Measurements from ENCODE around the gene VPS52.

VPS52 gene

GRCh38 chr6:33301877-33302276 lies 30.2 kb upstream of the VPS52 start:
- H3K27ac ChIP-seq (replicated peaks), result no peak overlapping the region
- H3K4me3 ChIP-seq (replicated peaks; ENCODE audit: insufficient read depth, low read length), result no peak overlapping the region
- DNase-seq (ENCODE audit: low read depth in 1 of 2, low spot score in 1 of 2), result no peak
- no peak for TF ChIP-seq GABPA (IDR thresholded peaks at IDR 0.05; ENCODE audit: low read depth)
- no peak for TF ChIP-seq SPI1 (IDR thresholded peaks at IDR 0.05; ENCODE audit: borderline replicate concordance, low read depth)
- no peak for TF ChIP-seq REST (IDR thresholded peaks at IDR 0.05; ENCODE audit: insufficient replicate concordance, low read depth)
- TF ChIP-seq POLR2AphosphoS5 (IDR thresholded peaks at IDR 0.05; ENCODE audit: low read depth), result no peak
- no peak for TF ChIP-seq CTCF (IDR thresholded peaks at IDR 0.05; ENCODE audit: insufficient read depth, low read length)
- no peaks in the 10 kb centered on the region for H3K27me3 ChIP-seq (ENCODE audit: insufficient read depth, poor library complexity, severe bottlenecking)

GRCh38 chr6:33299237-33299944 lies 27.7 kb upstream of the VPS52 start:
- Histone ChIP-seq H3K27ac (replicated peaks) (peak overlapping the region; percentile 95), H3K27me3 (ENCODE audit: insufficient read depth, poor library complexity, severe bottlenecking) (no peaks in the 10 kb centered on the region), H3K4me3 (replicated peaks; ENCODE audit: insufficient read depth, low read length) (peak overlapping the region; percentile 75)
- TF ChIP-seq GABPA (IDR thresholded peaks at IDR 0.05; ENCODE audit: low read depth) (peak; percentile 82), POLR2AphosphoS5 (IDR thresholded peaks at IDR 0.05; ENCODE audit: low read depth) (peak; percentile 87), REST (IDR thresholded peaks at IDR 0.05; ENCODE audit: insufficient replicate concordance, low read depth) (peak; percentile 42), CTCF (IDR thresholded peaks at IDR 0.05; ENCODE audit: insufficient read depth, low read length) (peak; percentile 77), SPI1 (IDR thresholded peaks at IDR 0.05; ENCODE audit: borderline replicate concordance, low read depth) (no peak; the same call in 1 of the 2 replicates)
- peak; percentile 80 to 93 for DNase-seq (ENCODE audit: low read depth in 1 of 2, low spot score in 1 of 2)

- Histone ChIP-seq H3K4me3 (replicated peaks; ENCODE audit: insufficient read depth, low read length) (peak within 1 kb of the TSS; percentile 75), H3K27ac (replicated peaks) (peak within 1 kb of the TSS; percentile 95), H3K27me3 (ENCODE audit: insufficient read depth, poor library complexity, severe bottlenecking) (no peaks in the 10 kb centered on the region)
- TF ChIP-seq SPI1 (IDR thresholded peaks at IDR 0.05; ENCODE audit: borderline replicate concordance, low read depth) (peak; percentile 70), CTCF (IDR thresholded peaks at IDR 0.05; ENCODE audit: insufficient read depth, low read length) (no peak)
- peak; percentile 87 to 89 for DNase-seq (ENCODE audit: low read depth in 1 of 2, low spot score in 1 of 2)
Observed at GRCh38 chr6:33298773-33299236, 27.1 kb upstream of the VPS52 start, which contains the start of gene RGL2. RGL2 (minus strand) TSS chr6:33298942; CDS start chr6:33298610, 332 bp downstream.

Data from HL-60 (cell line).